Thoracic aorta (tissue), 2 donors: ENCODE data around the gene KLHL29. TPM values are rescaled to one million over a fixed set of nuclear protein-coding genes. Genes with fewer than 3 reads are reported as not detected.
A peak's percentile ranks its signal among the peaks of the same experiment; 100 is the strongest.

Experiments used
- ATAC-seq: fragments of 150-250 bp; one replicate; pipeline ENCODE4 v1.8.0; 2017; ENCODE audit warnings: low read depth; ENCODE audit not compliant: insufficient number of reproducible peaks, low FRiP score
- DNase-seq: peaks from one replicate; pipeline ENCODE4 v3.0.0-alpha.2; 2020; ENCODE audit warnings: low spot score
- H3K27ac ChIP-seq, 2 donors: fragments of 200-600 bp; sonication (generic); 1 replicate in 1 of 2; 2 replicates in 1 of 2; pipeline ENCODE4 v1.5.1; 2016; ENCODE audit warnings: mild to moderate bottlenecking in 2 of 2, moderate library complexity in 2 of 2
- H3K27me3 ChIP-seq: fragments of 200-600 bp; sonication (generic); replicated peaks from 2 replicates; pipeline ENCODE4 v1.6.0; 2016; ENCODE audit warnings: mild to moderate bottlenecking; ENCODE audit not compliant: insufficient read depth
- H3K36me3 ChIP-seq: fragments of 200-600 bp; sonication (generic); one replicate; pipeline ENCODE4 v1.5.1; 2016
- H3K4me1 ChIP-seq, 2 donors: fragments of 200-600 bp; sonication (generic); 1 replicate in 1 of 2; 2 replicates in 1 of 2; pipeline versions ENCODE4 v1.5.1 to v1.6.0; 2016; ENCODE audit warnings: low read depth in 2 of 2, mild to moderate bottlenecking in 1 of 2; ENCODE audit not compliant: control insufficient read depth in 1 of 2
- H3K4me3 ChIP-seq: fragments of 200-600 bp; sonication (generic); 2 replicates; pipeline ENCODE4 v1.5.1; 2016; ENCODE audit warnings: mild to moderate bottlenecking
- H3K9me3 ChIP-seq: fragments of 200-600 bp; sonication (generic); 2 replicates; pipeline ENCODE4 v1.5.1; 2016
- CTCF ChIP-seq: fragments of 200-600 bp; sonication (generic); IDR thresholded peaks from one replicate; pipeline ENCODE4 v1.5.1; 2019; ENCODE audit warnings: antibody characterized with exemption
- total RNA-seq, 2 donors: library from RNA; depleted of rRNA; stranded (reverse); fragments of >200 nt; gene quantifications; one replicate each; pipeline versions ENCODE4 v1.1.0 to v1.2.3, GENCODE V29; 2016

Gene KLHL29
- total RNA-seq, 2 donors from 2014 or later, result 18.5 to 24.4 TPM

- H3K27ac ChIP-seq, result no peak overlapping the region
- H3K4me3 ChIP-seq, result no peak overlapping the region
- TF ChIP-seq CTCF, result no peak
- no peaks in the 10 kb centered on the region for H3K27me3 ChIP-seq
- ATAC-seq (no peak), DNase-seq (no peak)
- H3K9me3 ChIP-seq, result no peaks in the 10 kb centered on the region
- no peaks in the 10 kb centered on the region for H3K36me3 ChIP-seq
- peaks cover 2 to 15% of the 10 kb centered on the region in 2 donors for H3K4me1 ChIP-seq
These were observed 3.5 kb upstream of the KLHL29 start for GRCh38 chr2:23381485-23381884.

- Histone ChIP-seq H3K4me3 (no peak overlapping the region), H3K4me1 (peaks cover 2 to 20% of the 10 kb centered on the region in 2 donors), H3K27ac (no peak overlapping the region), H3K27me3 (no peaks in the 10 kb centered on the region), H3K9me3 (no peaks in the 10 kb centered on the region), H3K36me3 (no peaks in the 10 kb centered on the region)
- no peak for ATAC-seq
- no peak for TF ChIP-seq CTCF
- no peak for DNase-seq
These were observed 1.9 kb upstream of the KLHL29 start for GRCh38 chr2:23383100-23383499.

GRCh38 chr2:23385351-23385747 lies 370 bp downstream of the KLHL29 start:
- Histone ChIP-seq H3K27ac (peak overlapping the region; percentile 66 to 75), H3K36me3 (no peaks in the 10 kb centered on the region), H3K9me3 (no peaks in the 10 kb centered on the region), H3K4me3 (peak overlapping the region; percentile 88), H3K27me3 (no peaks in the 10 kb centered on the region), H3K4me1 (peaks cover 2 to 20% of the 10 kb centered on the region in 2 donors)
- no peak for TF ChIP-seq CTCF
- DNase-seq (no peak), ATAC-seq (peak; percentile 5)

- Histone ChIP-seq H3K4me3 (peak overlapping the region; percentile 88), H3K27ac (peak overlapping the region; percentile 66 to 75), H3K36me3 (no peaks in the 10 kb centered on the region), H3K27me3 (no peaks in the 10 kb centered on the region), H3K9me3 (no peaks in the 10 kb centered on the region), H3K4me1 (peaks cover under 1 to 16% of the 10 kb centered on the region in 2 donors)
- TF ChIP-seq CTCF, result no peak
- ATAC-seq (peak; percentile 16), DNase-seq (no peak)
These were observed 864 bp downstream of the KLHL29 start for GRCh38 chr2:23385748-23386338.

- Histone ChIP-seq H3K9me3 (no peaks in the 10 kb centered on the region), H3K4me3 (peak overlapping the region; percentile 88), H3K4me1 (peaks cover 0 to 12% of the 10 kb centered on the region in 2 donors), H3K27me3 (no peaks in the 10 kb centered on the region), H3K27ac (peak overlapping the region in 1 of 2 donors; percentile 75), H3K36me3 (no peaks in the 10 kb centered on the region)
- no peak for ATAC-seq
- DNase-seq, result no peak
- TF ChIP-seq CTCF, result no peak
These were observed 1.6 kb downstream of the KLHL29 start for GRCh38 chr2:23386339-23387220.
